Activated CD4-positive, alpha-beta T cell treated with anti-CD3 and anti-CD28 coated beads, Interleukin-2, amount 10 ng/mL, durations not matched to agents 7 days and 5 days (primary cell): ENCODE data around the gene TSPO. TPM values are rescaled to one million over a fixed set of nuclear protein-coding genes. Genes with fewer than 3 reads are reported as not detected.

Experiments
- CTCF ChIA-PET: fragments of 350-600 bp; sonication (Branson Sonifier 250); formaldehyde crosslinking; loops from one replicate; lab custom pipeline; 2021; ENCODE audit warnings: antibody characterized with exemption; lab: Charles Lee
- POLR2A ChIA-PET: fragments of 350-600 bp; sonication (Branson Sonifier 250); formaldehyde crosslinking; loops from one replicate; lab custom pipeline; 2021; ENCODE audit warnings: antibody characterized with exemption; lab: Charles Lee
- DNase-seq: peaks from one replicate; pipeline ENCODE4 v3.0.0-alpha.2; 2020
- H3K27ac Mint-ChIP-seq: one replicate; pipeline ENCODE4 v1.8.0; 2021; ENCODE audit warnings: mild to moderate bottlenecking, moderate library complexity, mixed read lengths
- H3K27me3 Mint-ChIP-seq: one replicate; pipeline ENCODE4 v1.8.0; 2021; ENCODE audit warnings: mixed read lengths
- H3K36me3 Mint-ChIP-seq: one replicate; pipeline ENCODE4 v1.8.0; 2021; ENCODE audit warnings: low read depth, mixed read lengths
- H3K4me1 Mint-ChIP-seq: one replicate; pipeline ENCODE4 v1.8.0; 2021; ENCODE audit warnings: mixed read lengths
- H3K4me3 Mint-ChIP-seq: one replicate; pipeline ENCODE4 v1.8.0; 2021; ENCODE audit warnings: mild to moderate bottlenecking, moderate library complexity, mixed read lengths
- H3K9me3 Mint-ChIP-seq: one replicate; pipeline ENCODE4 v1.8.0; 2021; ENCODE audit warnings: mixed read lengths
- total RNA-seq, 2 experiments: library from RNA; stranded (reverse); gene quantifications; one replicate each; pipeline ENCODE4 v1.2.3, GENCODE V29; 2021

TSPO gene
- total RNA-seq, 2 experiments from 2014 or later, result 90.9 to 122 TPM

- no peaks in the 10 kb centered on the region for H3K9me3 Mint-ChIP-seq
- no peak overlapping the region for H3K27ac Mint-ChIP-seq
- DNase-seq, result no peak
- no peaks in the 10 kb centered on the region for H3K27me3 Mint-ChIP-seq
- ChIA-PET POLR2A (no interaction called here), CTCF (interaction anchor here (1.2 kb wide), 1 partner anchor 10 kb away, joined by 3 read pairs; no protein-coding TSS in a partner anchor)
- no peak overlapping the region for H3K4me3 Mint-ChIP-seq
- peaks cover 30% of the 10 kb centered on the region for H3K36me3 Mint-ChIP-seq
- peaks cover 4% of the 10 kb centered on the region for H3K4me1 Mint-ChIP-seq
Observed at GRCh38 chr22:43177479-43177878, 26.1 kb downstream of the TSPO start.

- Mint-ChIP-seq H3K36me3 (peaks cover 28% of the 10 kb centered on the region), H3K4me3 (no peak overlapping the region), H3K4me1 (peaks cover 13% of the 10 kb centered on the region), H3K27ac (no peak overlapping the region), H3K9me3 (no peaks in the 10 kb centered on the region), H3K27me3 (no peaks in the 10 kb centered on the region)
- ChIA-PET POLR2A (no interaction called here), CTCF (interaction anchor here (0.9 kb wide), 1 partner anchor 10 kb away, joined by 3 read pairs; no protein-coding TSS in a partner anchor)
- DNase-seq, result no peak
Observed at GRCh38 chr22:43179146-43179910, 28.0 kb downstream of the TSPO start.

GRCh38 chr22:43179911-43180195 is 28.5 kb downstream of the TSPO start:
- no peak for DNase-seq
- no peaks in the 10 kb centered on the region for H3K27me3 Mint-ChIP-seq
- no peaks in the 10 kb centered on the region for H3K9me3 Mint-ChIP-seq
- peaks cover 28% of the 10 kb centered on the region for H3K36me3 Mint-ChIP-seq
- no peak overlapping the region for H3K4me3 Mint-ChIP-seq
- ChIA-PET CTCF (interaction anchor here (0.9 kb wide), 1 partner anchor 10 kb away, joined by 3 read pairs; no protein-coding TSS in a partner anchor), POLR2A (no interaction called here)
- peaks cover 18% of the 10 kb centered on the region for H3K4me1 Mint-ChIP-seq
- H3K27ac Mint-ChIP-seq, result peak overlapping the region; percentile 46

DNA sequence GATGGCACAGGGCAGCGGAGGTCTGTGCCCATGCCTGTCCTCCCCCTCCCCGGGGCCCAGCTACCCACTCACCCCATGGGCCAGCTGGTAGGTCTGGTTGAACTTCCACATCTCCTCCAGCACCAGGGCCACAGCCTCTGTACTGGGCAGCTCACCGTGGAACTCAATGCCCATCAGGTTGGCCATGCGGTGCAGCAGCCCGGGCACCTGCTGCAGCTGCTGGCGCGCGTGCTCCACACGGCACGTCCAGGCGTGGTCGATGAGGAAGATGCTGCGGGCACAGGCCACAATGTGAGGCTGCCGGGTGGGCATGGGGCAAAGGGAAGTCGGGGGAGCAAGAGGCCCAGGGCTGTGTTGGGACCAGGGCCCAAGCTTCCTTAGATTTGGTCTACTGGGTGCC is 29.3 kb downstream of the TSPO start:
- CTCF ChIA-PET, result no interaction called here
- no peak for DNase-seq
- no peaks in the 10 kb centered on the region for H3K9me3 Mint-ChIP-seq
- peaks cover 23% of the 10 kb centered on the region for H3K4me1 Mint-ChIP-seq
- H3K36me3 Mint-ChIP-seq, result peaks cover 28% of the 10 kb centered on the region
- H3K27me3 Mint-ChIP-seq, result no peaks in the 10 kb centered on the region
- POLR2A ChIA-PET, result no interaction called here
- H3K27ac Mint-ChIP-seq, result no peak overlapping the region
- H3K4me3 Mint-ChIP-seq, result no peak overlapping the region

- no peaks in the 10 kb centered on the region for H3K27me3 Mint-ChIP-seq
- H3K9me3 Mint-ChIP-seq, result no peaks in the 10 kb centered on the region
- H3K27ac Mint-ChIP-seq, result no peak overlapping the region
- H3K4me3 Mint-ChIP-seq, result no peak overlapping the region
- ChIA-PET POLR2A (no interaction called here), CTCF (interaction anchor here (1.3 kb wide), 1 partner anchor 13 kb away, joined by 3 read pairs; no protein-coding TSS in a partner anchor)
- peaks cover 26% of the 10 kb centered on the region for H3K4me1 Mint-ChIP-seq
- peaks cover 24% of the 10 kb centered on the region for H3K36me3 Mint-ChIP-seq
- DNase-seq, result no peak
Observed at GRCh38 chr22:43181321-43182076, 30.1 kb downstream of the TSPO start.

DNA sequence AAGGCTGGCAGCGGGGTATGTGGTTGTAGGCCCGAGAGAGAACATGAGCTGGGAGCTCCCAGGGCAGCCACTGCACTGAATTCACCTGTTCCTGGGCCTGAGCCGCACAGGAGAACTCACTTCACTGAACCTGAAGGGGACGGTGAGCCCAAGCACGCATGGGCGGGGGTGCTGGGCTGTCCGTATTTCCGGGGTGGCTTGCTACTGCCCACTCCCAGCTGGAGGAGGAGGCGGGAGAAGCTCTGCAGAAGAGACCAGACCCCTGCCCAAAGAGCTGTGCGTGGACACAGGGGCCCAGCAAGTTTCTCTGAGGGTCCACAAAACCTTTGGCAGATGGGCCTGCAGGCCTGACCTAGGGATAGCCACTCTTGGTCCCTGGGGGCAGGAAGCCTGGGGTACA is 30.8 kb downstream of the TSPO start:
- DNase-seq, result no peak
- peaks cover 26% of the 10 kb centered on the region for H3K4me1 Mint-ChIP-seq
- peaks cover 24% of the 10 kb centered on the region for H3K36me3 Mint-ChIP-seq
- POLR2A ChIA-PET, result no interaction called here
- H3K27me3 Mint-ChIP-seq, result no peaks in the 10 kb centered on the region
- H3K27ac Mint-ChIP-seq, result no peak overlapping the region
- H3K9me3 Mint-ChIP-seq, result no peaks in the 10 kb centered on the region
- no peak overlapping the region for H3K4me3 Mint-ChIP-seq
- CTCF ChIA-PET, result interaction anchor here (1.3 kb wide), 1 partner anchor 14 kb away, joined by 3 read pairs; no protein-coding TSS in a partner anchor

GRCh38 chr22:43182726-43183125 is 31.4 kb downstream of the TSPO start:
- no peaks in the 10 kb centered on the region for H3K9me3 Mint-ChIP-seq
- H3K4me3 Mint-ChIP-seq, result no peak overlapping the region
- ChIA-PET CTCF (interaction anchor here (1.3 kb wide), 1 partner anchor 14 kb away, joined by 3 read pairs; no protein-coding TSS in a partner anchor), POLR2A (no interaction called here)
- no peaks in the 10 kb centered on the region for H3K27me3 Mint-ChIP-seq
- H3K4me1 Mint-ChIP-seq, result peaks cover 28% of the 10 kb centered on the region
- peaks cover 24% of the 10 kb centered on the region for H3K36me3 Mint-ChIP-seq
- H3K27ac Mint-ChIP-seq, result peak overlapping the region; percentile 64
- no peak for DNase-seq

- ChIA-PET CTCF (interaction anchor here (1.8 kb wide), 1 partner anchor 20 kb away, joined by 8 read pairs; no protein-coding TSS in a partner anchor), POLR2A (interaction anchor here (0.6 to 0.7 kb wide), 2 partner anchors 8 to 1194 kb away, joined by 4 read pairs; no protein-coding TSS in a partner anchor)
- Mint-ChIP-seq H3K27ac (peak overlapping the region; percentile 64), H3K9me3 (no peaks in the 10 kb centered on the region), H3K27me3 (no peaks in the 10 kb centered on the region), H3K36me3 (peaks cover 21% of the 10 kb centered on the region), H3K4me1 (peaks cover 33% of the 10 kb centered on the region), H3K4me3 (no peak overlapping the region)
- no peak for DNase-seq
Observed at GRCh38 chr22:43183496-43184277, 32.3 kb downstream of the TSPO start.

DNA sequence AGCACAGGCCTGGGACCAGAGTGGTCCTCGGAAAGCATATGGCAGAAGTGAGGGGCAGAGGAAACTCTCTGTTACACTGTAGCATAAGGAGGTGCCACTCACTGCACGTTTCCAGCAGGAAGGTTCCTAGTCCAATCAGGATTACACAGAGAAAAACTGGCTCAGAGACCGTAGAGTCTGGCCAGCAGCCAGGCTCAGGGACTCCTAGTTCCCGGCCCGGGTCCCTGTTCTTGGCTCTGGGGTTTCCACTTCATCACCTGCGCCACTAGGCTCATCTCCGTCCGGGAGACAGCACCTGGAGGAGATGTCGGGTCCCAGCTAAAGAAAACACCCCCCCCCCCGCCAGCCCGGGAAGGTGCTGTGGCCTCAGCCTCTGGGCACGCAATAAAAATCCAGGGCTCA is 34.5 kb downstream of the TSPO start:
- peak overlapping the region; percentile 76 for H3K4me3 Mint-ChIP-seq
- POLR2A ChIA-PET, result no interaction called here

DNA sequence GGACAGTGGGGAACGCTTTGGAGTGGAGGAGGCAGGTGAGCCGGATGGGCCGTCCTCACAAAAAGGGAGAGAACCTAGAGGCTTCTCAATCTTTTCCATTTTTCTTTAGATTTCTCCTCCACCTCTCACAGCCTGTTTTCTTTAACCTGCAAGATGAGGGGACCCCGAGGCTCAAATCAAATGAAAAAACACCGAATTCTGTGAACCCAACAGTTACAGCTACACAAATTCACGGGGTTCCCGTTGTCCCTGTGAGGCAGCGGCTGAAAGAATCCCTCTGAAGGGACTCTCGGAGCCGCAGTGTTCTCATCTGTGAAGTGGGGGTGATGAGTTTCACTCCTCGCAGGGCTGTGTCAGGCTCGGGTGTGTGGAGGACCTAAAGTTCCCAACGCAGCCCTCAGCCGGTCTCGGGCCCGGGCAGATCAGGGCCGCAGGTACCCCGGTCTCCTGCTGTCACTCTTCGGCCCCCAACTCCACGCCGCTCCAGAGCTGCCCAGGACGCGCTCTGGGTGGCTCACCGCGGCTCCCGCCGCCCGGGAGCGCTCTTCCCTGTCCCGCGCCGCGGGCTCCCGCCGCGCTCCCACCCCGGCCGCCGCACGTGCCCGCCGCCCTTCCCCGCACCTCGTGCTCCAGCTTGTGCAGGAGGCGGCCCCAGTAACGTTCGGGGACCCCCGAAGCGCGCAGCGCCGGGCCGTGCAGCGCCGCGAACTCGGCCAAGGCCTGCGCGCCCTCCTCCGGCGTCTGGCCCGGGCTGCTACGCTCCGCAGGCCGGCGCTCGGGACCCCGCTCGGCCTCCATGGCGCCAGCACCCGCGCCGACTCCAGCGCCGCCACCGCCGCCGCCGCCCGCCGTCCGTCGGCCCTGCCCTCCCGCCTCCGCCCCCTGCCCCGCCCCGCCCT is 35.2 kb downstream of the TSPO start, which contains the start of gene TTLL12:
Gene TTLL12, minus strand, starts transcription at position 863 of the 899 bp plus-strand sequence. Its CDS starts 65 bp downstream, at position 798.
- peak; percentile 51 for DNase-seq
- Mint-ChIP-seq H3K4me3 (peak within 1 kb of the TSS; percentile 80), H3K27ac (peak within 1 kb of the TSS; percentile 99), H3K4me1 (peaks cover 39% of the 10 kb centered on the region), H3K36me3 (peaks cover 13% of the 10 kb centered on the region), H3K27me3 (peaks cover 5% of the 10 kb centered on the region), H3K9me3 (peaks cover 8% of the 10 kb centered on the region)
- ChIA-PET POLR2A (interaction anchor here (0.6 to 0.9 kb wide), 2 partner anchors 21 to 102 kb away, joined by 3 read pairs; no protein-coding TSS in a partner anchor), CTCF (interaction anchor here (1.1 to 1.7 kb wide), 10 partner anchors 25 to 319 kb away, joined by 3 to 8 read pairs (median 3); partner anchors contain the start of gene TSPO)

More for the DNA sequence above, 34.5 kb downstream of the TSPO start:
- H3K27me3 Mint-ChIP-seq, result no peaks in the 10 kb centered on the region
- H3K27ac Mint-ChIP-seq, result peak overlapping the region; percentile 76
- peaks cover 11% of the 10 kb centered on the region for H3K36me3 Mint-ChIP-seq
- CTCF ChIA-PET, result interaction anchor here (1.8 kb wide), 1 partner anchor 22 kb away, joined by 8 read pairs; no protein-coding TSS in a partner anchor
- peaks cover 3% of the 10 kb centered on the region for H3K9me3 Mint-ChIP-seq
- DNase-seq, result no peak
- H3K4me1 Mint-ChIP-seq, result peaks cover 39% of the 10 kb centered on the region
